GM12892 (cell line): Measurements from ENCODE around the gene TCERG1.

ENCODE experiments used
- POLR2A ChIP-seq: IDR thresholded peaks from 2 replicates; pipeline ENCODE4 v1.6.1; 2011; ENCODE audit warnings: low read depth, low read length, control low read depth
- POLR2AphosphoS5 ChIP-seq: IDR thresholded peaks from 2 replicates; pipeline ENCODE4 v1.6.1; 2011; ENCODE audit warnings: low read depth, low read length, control low read depth
- TAF1 ChIP-seq: IDR thresholded peaks from 2 replicates; pipeline ENCODE4 v1.6.1; 2011; ENCODE audit warnings: low read depth, mild to moderate bottlenecking, control low read depth, low read length, borderline replicate concordance

DNA sequence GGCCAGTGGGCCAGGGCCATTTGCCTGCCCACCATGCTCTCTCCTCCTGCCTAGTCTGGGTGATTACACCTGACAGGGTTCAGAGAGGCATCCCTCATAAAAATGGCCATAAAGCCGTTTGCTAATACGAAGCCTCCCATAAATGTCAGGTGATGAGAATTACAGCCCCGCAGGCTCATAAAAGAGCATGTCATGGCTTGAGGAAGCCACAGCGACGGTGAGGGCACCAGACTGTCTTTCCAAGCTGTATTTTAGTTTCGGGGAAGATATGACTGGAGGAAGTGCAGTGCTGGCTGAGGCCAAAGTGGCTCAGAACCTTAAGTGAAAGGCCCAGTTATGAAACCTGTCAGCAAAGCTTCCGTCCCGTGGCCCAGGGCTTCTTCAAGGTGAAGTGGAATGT lies 18.5 kb upstream of the TCERG1 start:
- TF ChIP-seq POLR2A, result no peak
- no peak for TF ChIP-seq POLR2AphosphoS5
- TF ChIP-seq TAF1, result no peak
